Measurements from ENCODE around the gene SMG9. TPM values are rescaled to one million over a fixed set of nuclear protein-coding genes. Genes with fewer than 3 reads are reported as not detected.

SMG9 gene
- total and polyA plus RNA-seq, 2 of the 4 experiments (the other 2 are of a cell fraction), result 4.8 to 24.3 TPM

DNA sequence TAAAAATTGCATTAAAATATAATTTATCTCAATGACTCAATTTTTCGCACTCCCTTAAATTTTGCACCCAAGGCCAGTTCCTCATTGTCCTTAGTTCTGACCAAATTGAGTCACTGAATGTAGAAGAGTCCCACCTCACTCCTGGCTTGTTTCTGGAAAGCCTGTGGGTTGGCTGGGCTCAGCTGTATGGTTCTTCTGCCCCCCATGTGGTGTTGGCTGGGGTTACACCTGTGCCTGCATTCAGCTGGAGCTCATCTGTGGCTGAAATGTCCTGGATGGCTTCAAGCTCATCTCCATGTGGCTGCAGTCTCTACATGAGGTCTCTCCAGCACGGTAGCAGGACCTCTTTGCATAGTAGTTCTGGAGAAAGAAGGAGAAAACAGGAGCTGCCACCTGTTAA lies 46.0 kb downstream of the SMG9 start:
- Histone ChIP-seq H4K20me1 (ENCODE audit: insufficient read depth, low read length) (no peaks in the 10 kb centered on the region), H3K9me1 (ENCODE audit: insufficient read depth, low read length) (no peaks in the 10 kb centered on the region), H2AFZ (replicated peaks; ENCODE audit: low read length, poor library complexity) (no peak overlapping the region), H2AK5ac (ENCODE audit: low read depth, low read length) (no peak overlapping the region), H3K4me1 (ENCODE audit: control insufficient read depth, insufficient read depth, low read length) (no peaks in the 10 kb centered on the region), H3K18ac (ENCODE audit: low read depth, low read length) (no peak overlapping the region), H3K4me2 (ENCODE audit: low read depth, low read length) (no peak overlapping the region), H3K79me1 (ENCODE audit: low read depth in 1 of 2, low read length in 2 of 2) (no peaks in the 10 kb centered on the region), H3K14ac (replicated peaks; ENCODE audit: low read depth, low read length) (no peak overlapping the region), H3K36me3 (ENCODE audit: control insufficient read depth, insufficient read depth, low read length) (no peaks in the 10 kb centered on the region), H3K23ac (ENCODE audit: low read depth, low read length) (no peak overlapping the region), H3K4me3 (ENCODE audit: insufficient read depth, low read depth, low read length) (no peak overlapping the region), H2BK20ac (ENCODE audit: low read depth, low read length) (no peak overlapping the region), H3K4ac (ENCODE audit: low read depth, low read length) (no peak overlapping the region), H2AK9ac (replicated peaks; ENCODE audit: low read depth, low read length, poor library complexity) (no peak overlapping the region), H3K27me3 (ENCODE audit: control insufficient read depth, insufficient read depth, low read length) (no peaks in the 10 kb centered on the region; the same call in 1 of the 2 replicates), H3K9ac (ENCODE audit: low read depth, low read length) (no peak overlapping the region), H3K56ac (ENCODE audit: extremely low read depth, insufficient read depth, low read length) (no peak overlapping the region), H3K9me3 (ENCODE audit: control insufficient read depth, insufficient read depth, low read length) (peaks cover 9% of the 10 kb centered on the region), H3K27ac (ENCODE audit: insufficient read depth, low read length) (no peak overlapping the region), H4K91ac (ENCODE audit: insufficient read depth, low read depth, low read length) (no peak overlapping the region), H2BK5ac (ENCODE audit: low read depth, low read length, poor library complexity, severe bottlenecking) (no peak overlapping the region), H2BK15ac (ENCODE audit: low read depth, low read length) (no peak overlapping the region), H2BK120ac (ENCODE audit: low read depth, low read length) (no peak overlapping the region), H4K8ac (ENCODE audit: low read depth in 2 of 2, low read length in 2 of 2) (no peak overlapping the region), H4K5ac (ENCODE audit: low read depth, low read length) (no peak overlapping the region)
- no peak for TF ChIP-seq POLR2A (IDR thresholded peaks at IDR 0.05; ENCODE audit: low read depth, low read length)
- no peak for TF ChIP-seq RFX5 (IDR thresholded peaks at IDR 0.05; ENCODE audit: low read depth, low read length)
- TF ChIP-seq, protein P1, sequence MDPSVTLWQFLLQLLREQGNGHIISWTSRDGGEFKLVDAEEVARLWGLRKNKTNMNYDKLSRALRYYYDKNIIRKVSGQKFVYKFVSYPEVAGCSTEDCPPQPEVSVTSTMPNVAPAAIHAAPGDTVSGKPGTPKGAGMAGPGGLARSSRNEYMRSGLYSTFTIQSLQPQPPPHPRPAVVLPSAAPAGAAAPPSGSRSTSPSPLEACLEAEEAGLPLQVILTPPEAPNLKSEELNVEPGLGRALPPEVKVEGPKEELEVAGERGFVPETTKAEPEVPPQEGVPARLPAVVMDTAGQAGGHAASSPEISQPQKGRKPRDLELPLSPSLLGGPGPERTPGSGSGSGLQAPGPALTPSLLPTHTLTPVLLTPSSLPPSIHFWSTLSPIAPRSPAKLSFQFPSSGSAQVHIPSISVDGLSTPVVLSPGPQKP (IDR thresholded peaks at IDR 0.05; ENCODE audit: borderline replicate concordance, low read depth, low read length), result no peak
- no peak for TF ChIP-seq CEBPB (IDR thresholded peaks at IDR 0.05; ENCODE audit: low read depth, low read length)
- no peak for TF ChIP-seq SMC3 (IDR thresholded peaks at IDR 0.05; ENCODE audit: low read depth, low read length)
- TF ChIP-seq, protein P2, sequence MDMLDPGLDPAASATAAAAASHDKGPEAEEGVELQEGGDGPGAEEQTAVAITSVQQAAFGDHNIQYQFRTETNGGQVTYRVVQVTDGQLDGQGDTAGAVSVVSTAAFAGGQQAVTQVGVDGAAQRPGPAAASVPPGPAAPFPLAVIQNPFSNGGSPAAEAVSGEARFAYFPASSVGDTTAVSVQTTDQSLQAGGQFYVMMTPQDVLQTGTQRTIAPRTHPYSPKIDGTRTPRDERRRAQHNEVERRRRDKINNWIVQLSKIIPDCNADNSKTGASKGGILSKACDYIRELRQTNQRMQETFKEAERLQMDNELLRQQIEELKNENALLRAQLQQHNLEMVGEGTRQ (IDR thresholded peaks at IDR 0.05; ENCODE audit: low read depth, low read length), result no peak
- TF ChIP-seq MAZ (IDR thresholded peaks at IDR 0.05; ENCODE audit: borderline replicate concordance, low read depth, low read length), result no peak
- TF ChIP-seq FOS (IDR thresholded peaks at IDR 0.05; ENCODE audit: low read depth, low read length), result no peak
- no peak for TF ChIP-seq MXI1 (IDR thresholded peaks at IDR 0.05; ENCODE audit: borderline replicate concordance, low read depth, low read length)
- no peak for TF ChIP-seq BHLHE40 (IDR thresholded peaks at IDR 0.05; ENCODE audit: low read depth, low read length)
- no peak for TF ChIP-seq RCOR1 (IDR thresholded peaks at IDR 0.05; ENCODE audit: insufficient replicate concordance, low read length)
- no peak for TF ChIP-seq CHD1 (IDR thresholded peaks at IDR 0.05; ENCODE audit: low read depth, low read length)
- TF ChIP-seq MAFK (IDR thresholded peaks at IDR 0.05; ENCODE audit: low read depth, low read length), result no peak
- TF ChIP-seq, protein P3, sequence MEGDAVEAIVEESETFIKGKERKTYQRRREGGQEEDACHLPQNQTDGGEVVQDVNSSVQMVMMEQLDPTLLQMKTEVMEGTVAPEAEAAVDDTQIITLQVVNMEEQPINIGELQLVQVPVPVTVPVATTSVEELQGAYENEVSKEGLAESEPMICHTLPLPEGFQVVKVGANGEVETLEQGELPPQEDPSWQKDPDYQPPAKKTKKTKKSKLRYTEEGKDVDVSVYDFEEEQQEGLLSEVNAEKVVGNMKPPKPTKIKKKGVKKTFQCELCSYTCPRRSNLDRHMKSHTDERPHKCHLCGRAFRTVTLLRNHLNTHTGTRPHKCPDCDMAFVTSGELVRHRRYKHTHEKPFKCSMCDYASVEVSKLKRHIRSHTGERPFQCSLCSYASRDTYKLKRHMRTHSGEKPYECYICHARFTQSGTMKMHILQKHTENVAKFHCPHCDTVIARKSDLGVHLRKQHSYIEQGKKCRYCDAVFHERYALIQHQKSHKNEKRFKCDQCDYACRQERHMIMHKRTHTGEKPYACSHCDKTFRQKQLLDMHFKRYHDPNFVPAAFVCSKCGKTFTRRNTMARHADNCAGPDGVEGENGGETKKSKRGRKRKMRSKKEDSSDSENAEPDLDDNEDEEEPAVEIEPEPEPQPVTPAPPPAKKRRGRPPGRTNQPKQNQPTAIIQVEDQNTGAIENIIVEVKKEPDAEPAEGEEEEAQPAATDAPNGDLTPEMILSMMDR (conservative IDR thresholded peaks at IDR 0.05; ENCODE audit: low read depth, low read length), result no peak
- no peak for TF ChIP-seq RAD21 (IDR thresholded peaks at IDR 0.05; ENCODE audit: low read length)
- TF ChIP-seq NFE2L2 (IDR thresholded peaks at IDR 0.05; ENCODE audit: low read depth, low read length), result no peak
- dilution Hi-C loops (cut with HindIII; ENCODE audit: low sequenced_read_pairs, unreplicated experiment) (no loop called here), intact Hi-C loops (cut with micrococcal nuclease) (no loop called here), in situ Hi-C loops (cut with MboI; ENCODE audit: low sequenced_read_pairs) (no loop called here)
- CTCF ChIA-PET, result no interaction called here
- ATAC-seq (ENCODE audit: low read depth) (no peak), DNase-seq (no peak)
- WGBS, 2 experiments (ENCODE audit: extremely low coverage in 2 of 2, insufficient read length in 1 of 2), result no CpG with 5 or more reads among the region's 2 CpGs
- POLR2A ChIA-PET (ENCODE audit: unreplicated experiment), result no interaction called here
- BruUV-seq (replicated peaks), result no TSS peak
